HG02571 (cell line): ENCODE measurements around the gene APOBR.
"Not testable (repeated sequence)": the region's sequence is repeated elsewhere in the genome, so short reads cannot be mapped to it uniquely, and the experiment has no call there.

Experiments
- ATAC-seq: cut with Tn5 transposase; IDR thresholded peaks from one replicate; pipeline ENCODE4 v1.9.1; 2021; ENCODE audit warnings: mild to moderate bottlenecking, moderate library complexity; ENCODE audit not compliant: unreplicated experiment

The APOBR gene

GRCh38 chr16:28494121-28494851 lies at the start of gene APOBR:
Gene APOBR, plus strand, starts transcription at chr16:28494643. Its CDS starts 39 bp downstream, at chr16:28494682.
- ATAC-seq = peak; percentile 30

- ATAC-seq = not testable (repeated sequence)
Observed at GRCh38 chr16:28446388-28446787, 48.1 kb upstream of the APOBR start.

- ATAC-seq = not testable (repeated sequence)
Observed at GRCh38 chr16:28447081-28447480, 47.4 kb upstream of the APOBR start.

GRCh38 chr16:28473714-28474265 lies 20.7 kb upstream of the APOBR start:
- no peak for ATAC-seq

GRCh38 chr16:28475221-28475620 lies 19.2 kb upstream of the APOBR start:
- ATAC-seq = no peak

- ATAC-seq = no peak
Observed at GRCh38 chr16:28477311-28477920, 17.0 kb upstream of the APOBR start.

GRCh38 chr16:28478506-28479180 lies 15.8 kb upstream of the APOBR start:
- ATAC-seq = no peak

- no peak for ATAC-seq
Observed at GRCh38 chr16:28482026-28482425, 12.4 kb upstream of the APOBR start.

GRCh38 chr16:28483361-28483760 lies 11.1 kb upstream of the APOBR start:
- ATAC-seq = not testable (repeated sequence)

- no peak for ATAC-seq
Observed at GRCh38 chr16:28486266-28486665, 8.2 kb upstream of the APOBR start.

- peak; percentile 4 for ATAC-seq
Observed at GRCh38 chr16:28491230-28491969, 3.0 kb upstream of the APOBR start.

- ATAC-seq = peak; percentile 76
Observed at GRCh38 chr16:28491970-28492474, 2.4 kb upstream of the APOBR start, which contains the start of gene CLN3. Gene CLN3, minus strand, starts transcription at chr16:28492074. Its CDS starts 315 bp downstream, at chr16:28491759.

- ATAC-seq = no peak
Observed at GRCh38 chr16:28492511-28492910, 1.9 kb upstream of the APOBR start.

GRCh38 chr16:28495098-28495793 lies 803 bp downstream of the APOBR start:
- no peak for ATAC-seq

- ATAC-seq = no peak
Observed at GRCh38 chr16:28495795-28496749, 1.6 kb downstream of the APOBR start.

- ATAC-seq = no peak
Observed at GRCh38 chr16:28496844-28497243, 2.4 kb downstream of the APOBR start.

- ATAC-seq = no peak
Observed at GRCh38 chr16:28497386-28497785, 2.9 kb downstream of the APOBR start.

GRCh38 chr16:28497861-28498599 lies 3.6 kb downstream of the APOBR start:
- ATAC-seq = no peak
